Astrocyte (in vitro differentiated cells and primary cell): ENCODE measurements around the gene TENT5A. TPM values are rescaled to one million over a fixed set of nuclear protein-coding genes. Genes with fewer than 3 reads are reported as not detected.

ENCODE experiments used
- DNase-seq: peaks from one replicate; pipeline ENCODE4 v3.0.0-alpha.2; 2010; ENCODE audit warnings: low read depth
- FAIRE-seq: peaks from 2 replicates; lab custom pipeline; 2011; peaks lifted over from hg19 to GRCh38; lab: Jason Lieb, UNC
- H2AFZ ChIP-seq: 2 replicates; pipeline ENCODE4 v1.6.0; 2012; ENCODE audit warnings: low read depth, low read length, inconsistent platforms
- H3K27ac ChIP-seq: 2 replicates; pipeline ENCODE4 v1.5.1; 2011; ENCODE audit warnings: low read depth, low read length, inconsistent platforms
- H3K27me3 ChIP-seq: 2 replicates; pipeline ENCODE4 v1.6.0; 2011; ENCODE audit warnings: low read length, inconsistent platforms; ENCODE audit not compliant: insufficient read depth
- H3K36me3 ChIP-seq: 2 replicates; pipeline ENCODE4 v1.5.1; 2011; ENCODE audit warnings: low read length, inconsistent platforms; ENCODE audit not compliant: insufficient read depth
- H3K4me1 ChIP-seq: 2 replicates; pipeline ENCODE4 v1.5.1; 2011; ENCODE audit warnings: low read length, inconsistent platforms; ENCODE audit not compliant: insufficient read depth
- H3K4me2 ChIP-seq: 2 replicates; pipeline ENCODE4 v1.6.0; 2012; ENCODE audit warnings: low read length, inconsistent platforms
- H3K4me3 ChIP-seq: 2 replicates; pipeline ENCODE4 v1.5.1; 2011; ENCODE audit warnings: low read depth, mild to moderate bottlenecking, low read length, inconsistent platforms; ENCODE audit not compliant: insufficient read depth
- H3K79me2 ChIP-seq: 2 replicates; pipeline ENCODE4 v1.6.0; 2012; ENCODE audit warnings: mild to moderate bottlenecking, low read length, inconsistent platforms; ENCODE audit not compliant: insufficient read depth
- H3K9ac ChIP-seq: 2 replicates; pipeline ENCODE4 v1.6.0; 2012; ENCODE audit warnings: mild to moderate bottlenecking, low read length, inconsistent platforms
- H3K9me3 ChIP-seq: 2 replicates; pipeline ENCODE4 v1.5.1; 2012; ENCODE audit warnings: low read depth, mild to moderate bottlenecking, low read length, inconsistent platforms; ENCODE audit not compliant: insufficient read depth
- H4K20me1 ChIP-seq: 2 replicates; pipeline ENCODE4 v1.6.0; 2012; ENCODE audit warnings: low read length, inconsistent platforms; ENCODE audit not compliant: insufficient read depth
- H3K27ac Mint-ChIP-seq: one replicate; pipeline ENCODE4 v1.8.0; 2021; ENCODE audit warnings: mild to moderate bottlenecking, mixed read lengths; ENCODE audit not compliant: unreplicated experiment
- H3K27me3 Mint-ChIP-seq: one replicate; pipeline ENCODE4 v1.8.0; 2021; ENCODE audit warnings: low read depth, mixed read lengths; ENCODE audit not compliant: unreplicated experiment
- H3K36me3 Mint-ChIP-seq: one replicate; pipeline ENCODE4 v1.8.0; 2021; ENCODE audit warnings: low read depth, mixed read lengths; ENCODE audit not compliant: unreplicated experiment
- H3K4me1 Mint-ChIP-seq: one replicate; pipeline ENCODE4 v1.8.0; 2021; ENCODE audit warnings: low read depth, mixed read lengths; ENCODE audit not compliant: unreplicated experiment
- H3K4me3 Mint-ChIP-seq: one replicate; pipeline ENCODE4 v1.8.0; 2021; ENCODE audit warnings: mild to moderate bottlenecking, moderate library complexity, mixed read lengths; ENCODE audit not compliant: unreplicated experiment
- H3K9me3 Mint-ChIP-seq: one replicate; pipeline ENCODE4 v1.8.0; 2021; ENCODE audit warnings: mild to moderate bottlenecking, mixed read lengths; ENCODE audit not compliant: unreplicated experiment
- EZH2 ChIP-seq: IDR thresholded peaks from 2 replicates; pipeline ENCODE4 v1.6.1; 2012; ENCODE audit warnings: mild to moderate bottlenecking, low read length, inconsistent platforms; ENCODE audit not compliant: insufficient read depth
- total RNA-seq: library from RNA; stranded (reverse); gene quantifications from 2 replicates; pipeline ENCODE4 v1.2.1, GENCODE V29; 2021
- TF ChIP-seq, protein P1 (sequence below): IDR thresholded peaks from 2 replicates; pipeline ENCODE4 v1.5.1; 2011; ENCODE audit warnings: low read depth, mild to moderate bottlenecking, inconsistent platforms, low read length, moderate library complexity; ENCODE audit not compliant: insufficient read depth

Gene TENT5A
- total RNA-seq, 1 donor from 2014 or later = 17.8 TPM

DNA sequence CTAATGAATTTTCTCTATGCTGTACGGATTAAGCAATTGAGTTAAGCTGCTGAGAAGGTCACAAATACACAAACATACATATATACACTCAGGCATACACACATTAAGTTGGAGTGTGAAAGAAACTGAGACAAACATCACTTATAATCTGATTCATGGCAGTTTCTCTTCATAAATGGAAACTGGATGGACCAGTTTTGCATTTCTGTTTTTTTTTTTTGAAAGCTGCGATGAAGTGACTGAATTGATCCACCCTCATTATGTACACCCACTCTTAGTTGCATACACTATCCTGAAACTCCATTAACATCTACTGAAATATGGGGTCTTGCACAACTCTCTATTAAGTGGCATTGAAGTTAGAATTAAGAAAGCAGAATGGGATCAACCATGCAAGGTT is 32.9 kb upstream of the TENT5A start:
- no peaks in the 10 kb centered on the region for H3K9me3 ChIP-seq
- no peak for TF ChIP-seq EZH2
- TF ChIP-seq, protein P1, sequence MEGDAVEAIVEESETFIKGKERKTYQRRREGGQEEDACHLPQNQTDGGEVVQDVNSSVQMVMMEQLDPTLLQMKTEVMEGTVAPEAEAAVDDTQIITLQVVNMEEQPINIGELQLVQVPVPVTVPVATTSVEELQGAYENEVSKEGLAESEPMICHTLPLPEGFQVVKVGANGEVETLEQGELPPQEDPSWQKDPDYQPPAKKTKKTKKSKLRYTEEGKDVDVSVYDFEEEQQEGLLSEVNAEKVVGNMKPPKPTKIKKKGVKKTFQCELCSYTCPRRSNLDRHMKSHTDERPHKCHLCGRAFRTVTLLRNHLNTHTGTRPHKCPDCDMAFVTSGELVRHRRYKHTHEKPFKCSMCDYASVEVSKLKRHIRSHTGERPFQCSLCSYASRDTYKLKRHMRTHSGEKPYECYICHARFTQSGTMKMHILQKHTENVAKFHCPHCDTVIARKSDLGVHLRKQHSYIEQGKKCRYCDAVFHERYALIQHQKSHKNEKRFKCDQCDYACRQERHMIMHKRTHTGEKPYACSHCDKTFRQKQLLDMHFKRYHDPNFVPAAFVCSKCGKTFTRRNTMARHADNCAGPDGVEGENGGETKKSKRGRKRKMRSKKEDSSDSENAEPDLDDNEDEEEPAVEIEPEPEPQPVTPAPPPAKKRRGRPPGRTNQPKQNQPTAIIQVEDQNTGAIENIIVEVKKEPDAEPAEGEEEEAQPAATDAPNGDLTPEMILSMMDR = no peak
- Mint-ChIP-seq H3K4me3 (no peak overlapping the region), H3K9me3 (peaks cover 1% of the 10 kb centered on the region), H3K36me3 (no peaks in the 10 kb centered on the region), H3K4me1 (peaks cover 15% of the 10 kb centered on the region), H3K27me3 (no peaks in the 10 kb centered on the region), H3K27ac (no peak overlapping the region)
- H3K79me2 ChIP-seq = no peaks in the 10 kb centered on the region
- DNase-seq = no peak
- H3K36me3 ChIP-seq = no peaks in the 10 kb centered on the region
- no peak overlapping the region for H3K27ac ChIP-seq
- no peaks in the 10 kb centered on the region for H3K4me1 ChIP-seq
- no peaks in the 10 kb centered on the region for H3K27me3 ChIP-seq
- H3K4me3 ChIP-seq = no peak overlapping the region
- H3K9ac ChIP-seq = no peak overlapping the region
- FAIRE-seq = no peak
- no peak overlapping the region for H3K4me2 ChIP-seq
- no peak overlapping the region for H2AFZ ChIP-seq
- no peaks in the 10 kb centered on the region for H4K20me1 ChIP-seq

DNA sequence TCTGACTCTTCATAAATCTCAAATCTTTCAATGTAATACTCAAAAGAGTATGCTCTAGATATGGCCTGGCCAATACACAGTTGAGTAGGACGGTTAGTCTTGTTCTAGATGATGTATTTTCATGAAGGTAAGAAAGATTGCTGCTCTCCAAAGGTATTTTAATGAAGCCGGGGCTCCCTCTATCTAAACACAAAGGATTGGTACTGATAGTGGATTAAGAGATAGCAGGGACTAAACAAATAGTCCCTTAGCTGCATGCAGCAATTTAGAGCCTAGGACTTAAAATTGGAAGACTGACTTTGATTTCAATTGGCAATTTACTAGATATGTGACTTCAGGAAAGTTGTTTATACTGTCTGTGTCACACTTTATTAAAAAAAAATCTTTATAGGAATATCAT is 31.4 kb upstream of the TENT5A start:
- FAIRE-seq (no peak), DNase-seq (no peak)
- Mint-ChIP-seq H3K27me3 (no peaks in the 10 kb centered on the region), H3K4me1 (peaks cover 15% of the 10 kb centered on the region), H3K27ac (no peak overlapping the region), H3K36me3 (no peaks in the 10 kb centered on the region), H3K4me3 (no peak overlapping the region), H3K9me3 (peaks cover 1% of the 10 kb centered on the region)
- H3K79me2 ChIP-seq = no peaks in the 10 kb centered on the region
- no peak overlapping the region for H2AFZ ChIP-seq
- no peak overlapping the region for H3K27ac ChIP-seq
- no peak overlapping the region for H3K4me3 ChIP-seq
- H4K20me1 ChIP-seq = no peaks in the 10 kb centered on the region
- H3K9ac ChIP-seq = no peak overlapping the region
- H3K36me3 ChIP-seq = no peaks in the 10 kb centered on the region
- H3K27me3 ChIP-seq = no peaks in the 10 kb centered on the region
- H3K9me3 ChIP-seq = no peaks in the 10 kb centered on the region
- no peak for TF ChIP-seq EZH2
- TF ChIP-seq, protein P1 = no peak
- no peak overlapping the region for H3K4me2 ChIP-seq
- H3K4me1 ChIP-seq = no peaks in the 10 kb centered on the region

GRCh38 chr6:81781624-81782023 is 29.1 kb upstream of the TENT5A start:
- no peak for DNase-seq

More at GRCh38 chr6:81781624-81782023, 29.1 kb upstream of the TENT5A start:
- no peak overlapping the region for H3K27ac Mint-ChIP-seq
- Histone ChIP-seq H2AFZ (no peak overlapping the region), H3K27ac (no peak overlapping the region), H3K4me2 (no peak overlapping the region), H3K36me3 (no peaks in the 10 kb centered on the region), H3K27me3 (no peaks in the 10 kb centered on the region), H3K4me1 (no peaks in the 10 kb centered on the region), H3K9ac (no peak overlapping the region), H3K9me3 (no peaks in the 10 kb centered on the region), H4K20me1 (no peaks in the 10 kb centered on the region), H3K79me2 (no peaks in the 10 kb centered on the region), H3K4me3 (no peak overlapping the region)
- TF ChIP-seq, protein P1 = no peak
- TF ChIP-seq EZH2 = no peak
- peaks cover 15% of the 10 kb centered on the region for H3K4me1 Mint-ChIP-seq
- H3K36me3 Mint-ChIP-seq = no peaks in the 10 kb centered on the region
- no peak for FAIRE-seq
- H3K9me3 Mint-ChIP-seq = peaks cover 1% of the 10 kb centered on the region
- no peak overlapping the region for H3K4me3 Mint-ChIP-seq
- no peaks in the 10 kb centered on the region for H3K27me3 Mint-ChIP-seq
